G401.6 (cell line): ENCODE measurements around the gene TCFL5.
A peak's percentile ranks its signal among the peaks of the same experiment; 100 is the strongest.

ENCODE experiments used
- FAIRE-seq: peaks from 2 replicates; lab custom pipeline; 2012; peaks lifted over from hg19 to GRCh38; lab: Jason Lieb, UNC

TCFL5 gene

GRCh38 chr20:62861726-62862336 lies at the start of gene TCFL5:
TSS of gene TCFL5 (minus strand) at chr20:62861822. CDS start at chr20:62861670, 152 bp downstream.
- FAIRE-seq = no peak

- FAIRE-seq = no peak
These were observed 49.3 kb upstream of the TCFL5 start for GRCh38 chr20:62910777-62911497.

GRCh38 chr20:62910217-62910766 lies 48.7 kb upstream of the TCFL5 start:
- FAIRE-seq = no peak

GRCh38 chr20:62908971-62909791 lies 47.6 kb upstream of the TCFL5 start:
- no peak for FAIRE-seq

- no peak for FAIRE-seq
These were observed 46.0 kb upstream of the TCFL5 start for GRCh38 chr20:62907384-62908317.

- FAIRE-seq = no peak
These were observed 45.2 kb upstream of the TCFL5 start for GRCh38 chr20:62906647-62907375.

GRCh38 chr20:62906209-62906608 lies 44.6 kb upstream of the TCFL5 start:
- no peak for FAIRE-seq

- no peak for FAIRE-seq
These were observed 44.0 kb upstream of the TCFL5 start for GRCh38 chr20:62905536-62906117.

GRCh38 chr20:62902926-62903615 lies 41.4 kb upstream of the TCFL5 start:
- FAIRE-seq = no peak

- no peak for FAIRE-seq
These were observed 40.3 kb upstream of the TCFL5 start for GRCh38 chr20:62901891-62902290.

- FAIRE-seq = peak; percentile 76
These were observed 39.3 kb upstream of the TCFL5 start for GRCh38 chr20:62900692-62901584.

GRCh38 chr20:62900052-62900691 lies 38.5 kb upstream of the TCFL5 start:
- FAIRE-seq = no peak

GRCh38 chr20:62899633-62900051 lies 38.0 kb upstream of the TCFL5 start:
- FAIRE-seq = no peak

- FAIRE-seq = no peak
These were observed 37.5 kb upstream of the TCFL5 start for GRCh38 chr20:62898970-62899632.

- FAIRE-seq = no peak
These were observed 36.7 kb upstream of the TCFL5 start for GRCh38 chr20:62898093-62898964.

- no peak for FAIRE-seq
These were observed 36.0 kb upstream of the TCFL5 start for GRCh38 chr20:62897666-62898065.

- FAIRE-seq = no peak
These were observed 34.9 kb upstream of the TCFL5 start for GRCh38 chr20:62896526-62896925.
